ENCODE measurements around the gene PIK3CB. TPM values are rescaled to one million over a fixed set of nuclear protein-coding genes. Genes with fewer than 3 reads are reported as not detected.

The PIK3CB gene
- total and polyA plus RNA-seq, 10 of the 15 experiments (the other 5 are each of a cell fraction or from before 2014, with no cell fraction given): 5.0 to 18.4 (median 10.4) TPM

- 39% methylated on average over 5 of the region's 5 CpGs for WGBS (ENCODE audit: insufficient coverage, insufficient replicate concordance, low lambda C conversion rate, missing lambda C conversion rate)
- Histone ChIP-seq H3K27me3 (replicated peaks in 1 of 2; ENCODE audit: control insufficient read depth in 2 of 2, insufficient read depth in 2 of 2, low read length in 1 of 2) (no peaks in the 10 kb centered on the region), H3K4me1 (ENCODE audit: control insufficient read depth, insufficient read depth, low read length) (peaks cover 14% of the 10 kb centered on the region), H3K9ac (ENCODE audit: control insufficient read depth, insufficient read depth, low read length) (no peak overlapping the region), H3K36me3 (ENCODE audit: control insufficient read depth in 2 of 2, insufficient read depth in 2 of 2, low read length in 1 of 2) (peaks cover 0 to 7% of the 10 kb centered on the region in 2 experiments; a peak in 2 of 4 replicates), H3K27ac (ENCODE audit: control insufficient read depth, insufficient read depth) (no peak overlapping the region), H3K79me2 (ENCODE audit: control insufficient read depth, insufficient read depth, low read length) (no peaks in the 10 kb centered on the region), H3K4me2 (ENCODE audit: control insufficient read depth, insufficient read depth) (no peak overlapping the region), H3K9me3 (replicated peaks; ENCODE audit: control insufficient read depth, insufficient read depth, low read length) (no peaks in the 10 kb centered on the region), H2AFZ (ENCODE audit: control insufficient read depth, low read depth, low read length) (no peak overlapping the region), H4K20me1 (ENCODE audit: control insufficient read depth, insufficient read depth) (no peaks in the 10 kb centered on the region), H3K4me3 (no peak overlapping the region)
- RAD21 ChIA-PET (ENCODE audit: unreplicated experiment): interaction anchor here (0.6 to 5.2 kb wide), 6 partner anchors 94 to 235 kb away, joined by 3 to 50 read pairs (median 4); partner anchors contain the start of gene CEP70
- SMC1A ChIA-PET (ENCODE audit: uncharacterized antibody, unreplicated experiment): interaction anchor here (1.1 to 4.6 kb wide), 7 partner anchors 10 to 227 kb away, joined by 3 to 32 read pairs (median 6); partner anchors contain the start of gene CEP70
- POLR2A ChIA-PET: interaction anchor here (0.6 to 0.8 kb wide), 2 partner anchors 8 to 226 kb away, joined by 3 to 6 read pairs; no protein-coding TSS in a partner anchor
- FAIRE-seq (no peak), ATAC-seq (no peak), DNase-seq (ENCODE audit: low read depth, low spot score) (no peak)
- no TSS peak for BruUV-seq (replicated peaks)
- in situ Hi-C loops (cut with MboI): no loop called here
- intact Hi-C loops (cut with micrococcal nuclease; ENCODE audit: unreplicated experiment): no loop called here
- TF ChIP-seq BCL11A (IDR thresholded peaks at IDR 0.05; ENCODE audit: low read depth, low read length) (no peak), TCF12 (IDR thresholded peaks at IDR 0.05; ENCODE audit: low read depth, low read length) (no peak), RAD21 (IDR thresholded peaks at IDR 0.05; ENCODE audit: insufficient read depth, low read depth, low read length) (peak; percentile 54; the same call in 1 of the 2 replicates), ZBTB4 (CRISPR knock-in tag; IDR thresholded peaks at IDR 0.05) (no peak), CTCF (IDR thresholded peaks at IDR 0.05 in 2 of 3, conservative IDR thresholded peaks at IDR 0.05 in 1 of 3; ENCODE audit: control insufficient read depth in 2 of 3, extremely low read depth in 1 of 3, insufficient read depth in 1 of 3, low read depth in 3 of 3, low read length in 3 of 3) (peak in 2 of 3 experiments; percentile 19 to 21; a peak in 3 of 6 replicates), MEF2B (IDR thresholded peaks at IDR 0.05; ENCODE audit: partially characterized antibody, poor library complexity, severe bottlenecking) (no peak), NBN (IDR thresholded peaks at IDR 0.05) (no peak), STAT3 (IDR thresholded peaks at IDR 0.05; ENCODE audit: low read depth, low read length) (no peak), CEBPB (IDR thresholded peaks at IDR 0.05; ENCODE audit: borderline replicate concordance in 1 of 2, low read depth in 2 of 2, low read length in 2 of 2) (no peak)
- CTCF ChIA-PET: interaction anchor here (0.8 to 5.3 kb wide), 9 partner anchors 10 to 247 kb away, joined by 3 to 43 read pairs (median 10); partner anchors contain the start of gene CEP70
Observed at GRCh38 chr3:138688871-138689299, 145.8 kb downstream of the PIK3CB start.
